GM19351 (cell line): Measurements from ENCODE around the gene HERC2.
"Not testable (repeated sequence)": the region's sequence is repeated elsewhere in the genome, so short reads cannot be mapped to it uniquely, and the experiment has no call there.

Experiments used
- ATAC-seq: cut with Tn5 transposase; IDR thresholded peaks from one replicate; pipeline ENCODE4 v1.9.1; 2021; ENCODE audit warnings: mild to moderate bottlenecking, moderate library complexity; ENCODE audit not compliant: unreplicated experiment

HERC2 gene

GRCh38 chr15:28227303-28227702 lies 94.7 kb downstream of the HERC2 start:
- not testable (repeated sequence) for ATAC-seq

- ATAC-seq, result not testable (repeated sequence)
Observed at GRCh38 chr15:28222612-28223011, 99.4 kb downstream of the HERC2 start.

- not testable (repeated sequence) for ATAC-seq
Observed at GRCh38 chr15:28221696-28222095, 100.3 kb downstream of the HERC2 start.

- ATAC-seq, result no peak
Observed at GRCh38 chr15:28219116-28219515, 102.9 kb downstream of the HERC2 start.

GRCh38 chr15:28216946-28217546 lies 104.9 kb downstream of the HERC2 start:
- ATAC-seq, result not testable (repeated sequence)

GRCh38 chr15:28215521-28215920 lies 106.5 kb downstream of the HERC2 start:
- ATAC-seq, result not testable (repeated sequence)

- not testable (repeated sequence) for ATAC-seq
Observed at GRCh38 chr15:28214006-28214790, 107.8 kb downstream of the HERC2 start.

GRCh38 chr15:28213393-28213792 lies 108.6 kb downstream of the HERC2 start:
- ATAC-seq, result not testable (repeated sequence)

GRCh38 chr15:28208583-28208982 lies 113.4 kb downstream of the HERC2 start:
- no peak for ATAC-seq

- not testable (repeated sequence) for ATAC-seq
Observed at GRCh38 chr15:28205640-28206039, 116.3 kb downstream of the HERC2 start.

- not testable (repeated sequence) for ATAC-seq
Observed at GRCh38 chr15:28203055-28203828, 118.7 kb downstream of the HERC2 start.

GRCh38 chr15:28202124-28202523 lies 119.9 kb downstream of the HERC2 start:
- ATAC-seq, result not testable (repeated sequence)

GRCh38 chr15:28198215-28198614 lies 123.8 kb downstream of the HERC2 start:
- not testable (repeated sequence) for ATAC-seq

GRCh38 chr15:28197694-28198093 lies 124.3 kb downstream of the HERC2 start:
- not testable (repeated sequence) for ATAC-seq

GRCh38 chr15:28196581-28196980 lies 125.4 kb downstream of the HERC2 start:
- not testable (repeated sequence) for ATAC-seq

- ATAC-seq, result no peak
Observed at GRCh38 chr15:28192772-28193171, 129.2 kb downstream of the HERC2 start.

- ATAC-seq, result no peak
Observed at GRCh38 chr15:28191832-28192231, 130.1 kb downstream of the HERC2 start.

GRCh38 chr15:28190391-28191174 lies 131.4 kb downstream of the HERC2 start:
- no peak for ATAC-seq

- ATAC-seq, result no peak
Observed at GRCh38 chr15:28185148-28185895, 136.7 kb downstream of the HERC2 start.

GRCh38 chr15:28184166-28184565 lies 137.8 kb downstream of the HERC2 start:
- ATAC-seq, result no peak
